ENCODE results near the gene ZCCHC17. TPM values are rescaled to one million over a fixed set of nuclear protein-coding genes. Genes with fewer than 3 reads are reported as not detected.

Gene ZCCHC17
- total RNA-seq, 1 donor from 2014 or later = 17.5 TPM

- ATAC-seq = peak; percentile 88
Measured at GRCh38 chr1:31306278-31306677, 9.4 kb downstream of the ZCCHC17 start.

DNA sequence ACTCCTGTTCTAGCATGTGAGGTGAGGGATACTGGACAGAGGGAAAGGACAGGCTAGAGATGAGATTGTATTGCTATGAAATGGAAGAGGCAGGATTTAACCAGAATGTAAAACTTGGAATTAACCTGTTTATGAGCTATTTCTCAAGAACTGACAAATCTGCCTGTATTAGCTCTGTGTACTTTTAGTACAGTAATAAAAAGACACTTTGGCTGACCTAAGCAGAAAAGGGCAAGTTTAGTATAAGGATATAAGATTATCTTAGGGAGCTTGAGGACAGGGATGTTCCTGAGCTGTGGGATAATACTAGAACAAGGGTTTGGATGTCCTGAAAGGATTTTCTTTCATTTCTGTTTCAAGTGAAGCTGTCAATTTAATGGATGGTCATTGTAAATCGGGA, 11.2 kb downstream of the ZCCHC17 start:
- ATAC-seq = no peak

GRCh38 chr1:31310198-31310597, 13.4 kb downstream of the ZCCHC17 start:
- no peak for ATAC-seq

DNA sequence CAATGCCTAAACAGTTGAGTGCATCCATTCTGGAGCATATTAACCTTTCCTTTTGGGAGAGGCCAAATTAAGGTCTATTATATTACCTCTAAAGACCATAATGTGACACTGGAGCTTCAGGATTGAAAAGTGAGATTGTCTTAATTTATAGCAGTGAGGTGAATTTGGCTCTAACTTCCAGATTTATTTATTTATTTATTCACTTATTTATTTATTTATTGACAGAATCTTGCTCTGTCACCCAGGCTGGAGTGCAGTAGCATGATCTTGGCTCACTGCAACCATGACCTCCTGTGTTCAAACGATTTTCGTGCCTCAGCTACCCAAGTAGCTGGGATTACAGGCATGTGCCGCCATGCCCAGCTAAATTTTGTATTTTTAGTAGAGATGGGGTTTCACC, 19.1 kb downstream of the ZCCHC17 start:
- no peak for ATAC-seq

DNA sequence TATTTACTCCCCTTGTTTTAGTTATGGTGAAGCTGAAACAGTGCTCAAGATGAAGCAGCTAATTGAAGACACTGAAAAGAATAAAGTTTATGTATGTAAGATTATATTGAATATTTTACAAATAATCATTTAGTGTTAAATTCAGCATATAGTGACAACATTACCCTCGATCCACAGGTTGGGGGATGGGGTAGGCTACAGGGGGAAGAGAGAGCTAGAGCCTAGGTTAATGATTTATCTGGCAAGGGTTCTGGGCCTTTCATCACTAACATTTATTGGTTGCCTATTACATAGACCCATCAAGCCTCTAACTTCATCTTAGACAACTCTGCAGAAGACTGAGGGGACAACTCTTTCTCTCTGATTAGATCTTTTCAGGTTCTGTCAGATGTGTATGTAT, 21.3 kb downstream of the ZCCHC17 start:
- ATAC-seq = no peak

- ATAC-seq = no peak
Measured at GRCh38 chr1:31324093-31324492, 27.3 kb downstream of the ZCCHC17 start.

- ATAC-seq = no peak
Measured at GRCh38 chr1:31324992-31325391, 28.2 kb downstream of the ZCCHC17 start.

DNA sequence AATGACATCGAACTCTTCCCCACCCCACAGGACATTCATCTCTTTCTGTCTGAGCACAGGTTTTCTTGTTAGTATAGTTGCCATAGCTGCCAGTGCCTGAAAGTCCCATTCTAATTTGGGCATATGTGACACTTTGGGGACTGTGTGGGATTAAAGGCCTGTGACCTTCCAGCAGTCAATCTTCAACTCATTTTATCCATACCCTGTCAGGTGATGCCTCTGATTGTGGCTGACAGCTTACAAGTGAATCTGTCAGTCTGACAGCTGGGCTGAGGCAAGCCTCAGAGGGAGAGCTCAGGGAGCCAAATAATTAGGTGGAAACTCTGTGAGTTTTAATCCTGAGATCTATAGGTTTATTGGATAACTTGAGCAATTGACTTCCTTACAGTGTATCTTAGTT, 29.6 kb downstream of the ZCCHC17 start:
- ATAC-seq = no peak

DNA sequence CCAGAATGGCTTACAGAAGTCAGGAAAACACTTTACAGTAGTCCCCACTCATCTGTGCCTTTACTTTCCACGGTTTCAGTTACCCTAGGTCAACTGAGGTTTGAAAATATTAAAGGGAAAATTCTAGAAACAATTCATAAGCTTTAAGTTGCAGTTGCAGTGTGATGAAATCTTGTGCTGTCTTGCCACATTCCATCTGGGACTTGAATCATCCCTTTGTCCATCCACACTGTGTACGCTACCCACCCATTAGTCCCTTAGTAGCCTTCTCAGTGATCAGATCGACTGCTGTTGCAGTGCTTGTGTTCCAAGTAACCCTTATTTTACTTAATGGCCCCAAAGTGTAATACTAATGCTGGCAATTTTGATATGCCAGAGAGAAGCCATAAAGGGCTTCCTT, 30.5 kb downstream of the ZCCHC17 start:
- ATAC-seq = peak; percentile 41

- ATAC-seq = peak; percentile 37
Measured at GRCh38 chr1:31335007-31335406, 38.2 kb downstream of the ZCCHC17 start.

- no peak for ATAC-seq
Measured at GRCh38 chr1:31336687-31337467, 40.0 kb downstream of the ZCCHC17 start.

GRCh38 chr1:31344503-31344902, 47.7 kb downstream of the ZCCHC17 start:
- no peak for ATAC-seq

DNA sequence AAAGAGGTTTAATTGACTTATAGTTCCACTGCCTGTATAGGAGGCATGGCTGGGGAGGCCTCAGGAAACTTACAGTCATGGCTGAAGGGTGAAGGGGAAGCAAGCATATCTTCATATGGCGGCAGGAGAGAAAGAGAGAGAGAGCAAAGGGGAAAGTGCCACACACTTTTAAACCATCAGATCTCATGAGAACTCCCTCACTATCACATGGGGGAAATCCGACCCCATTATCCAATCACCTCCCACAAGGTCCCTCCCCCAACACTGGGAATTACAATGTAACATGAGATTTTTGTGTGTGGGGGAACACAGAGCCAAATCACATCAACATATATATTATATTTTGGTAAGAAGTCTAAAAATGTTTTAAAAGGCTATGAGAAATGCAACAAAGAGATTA, 48.8 kb downstream of the ZCCHC17 start:
- no peak for ATAC-seq

GRCh38 chr1:31346785-31347184, 50.0 kb downstream of the ZCCHC17 start:
- no peak for ATAC-seq

GRCh38 chr1:31348449-31348848, 51.6 kb downstream of the ZCCHC17 start:
- no peak for ATAC-seq

DNA sequence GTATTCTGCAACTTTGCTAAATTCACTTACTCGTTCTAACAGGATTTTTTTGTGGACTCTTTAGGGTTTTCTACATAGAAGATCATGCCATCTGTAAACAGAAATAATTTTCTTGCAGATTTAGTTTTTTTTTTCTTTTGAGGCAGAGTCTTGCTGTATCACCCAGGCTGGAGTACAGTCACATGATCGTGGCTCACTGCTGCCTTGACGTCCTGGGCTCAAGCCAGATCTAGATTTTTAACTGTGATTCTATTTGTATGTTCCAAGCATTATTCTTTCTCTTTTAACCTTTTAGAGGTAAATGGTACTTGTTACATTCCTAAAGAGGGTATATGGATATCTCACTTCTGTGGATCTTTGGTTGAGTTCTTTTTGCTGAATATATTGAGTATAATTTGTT, 57.5 kb downstream of the ZCCHC17 start:
- ATAC-seq = no peak

DNA sequence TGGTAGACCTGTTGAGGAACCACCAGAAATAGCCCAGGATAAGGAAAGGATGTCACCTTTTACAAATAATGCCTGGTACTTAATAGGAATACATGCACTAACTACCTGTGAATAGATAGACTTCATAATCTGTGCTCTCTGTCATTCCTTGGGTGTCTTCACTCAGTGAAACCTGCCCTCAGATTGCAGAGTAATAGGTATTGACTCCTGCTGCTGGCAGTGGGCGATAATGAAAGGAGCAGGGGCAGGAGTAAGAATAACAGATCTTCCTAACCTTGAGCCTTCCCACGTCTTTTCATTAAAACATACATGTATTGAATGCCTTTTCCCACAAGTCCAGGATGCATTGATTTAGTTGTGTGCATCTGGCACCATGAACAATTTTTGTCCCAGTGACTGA, 59.6 kb downstream of the ZCCHC17 start:
- no peak for ATAC-seq

DNA sequence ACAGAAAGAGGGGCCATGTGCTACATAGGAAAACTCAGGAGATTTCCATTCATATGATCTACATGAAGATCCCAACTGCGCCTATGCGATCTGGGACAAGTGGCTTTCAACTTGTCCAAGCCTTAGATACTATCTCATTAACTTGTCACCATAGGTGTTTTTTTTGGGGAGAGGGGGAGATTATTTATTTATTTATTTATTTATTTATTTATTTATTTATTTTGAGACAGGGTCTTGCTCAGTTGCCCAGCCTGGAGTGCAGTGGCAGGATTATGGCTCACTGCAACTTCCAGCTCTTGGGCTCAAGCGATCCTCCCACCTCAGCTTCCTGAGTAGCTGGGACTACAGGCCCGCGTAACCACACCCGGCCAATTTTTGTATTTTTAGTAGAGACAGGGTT, 64.8 kb downstream of the ZCCHC17 start:
- no peak for ATAC-seq

DNA sequence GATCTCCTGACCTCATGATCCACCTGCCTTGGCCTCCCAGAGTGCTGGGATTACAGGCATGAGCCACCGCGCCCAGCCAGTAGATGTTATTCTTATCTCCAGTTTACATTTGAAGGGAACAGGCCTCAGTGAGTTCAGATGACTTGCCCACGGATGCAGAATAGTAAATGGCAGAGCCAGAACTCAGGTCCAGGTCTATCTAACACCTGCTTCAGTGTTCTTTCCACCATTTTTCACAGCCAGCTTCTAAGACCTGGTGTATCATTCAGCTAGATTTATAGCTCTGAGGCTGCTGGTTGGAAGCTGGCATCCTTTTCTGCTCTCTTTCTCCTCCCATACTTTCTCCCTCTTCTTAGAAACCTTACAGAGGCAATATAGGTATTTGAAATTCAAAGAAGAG, 65.2 kb downstream of the ZCCHC17 start:
- no peak for ATAC-seq

GRCh38 chr1:31364561-31365250, 67.9 kb downstream of the ZCCHC17 start:
- ATAC-seq = no peak

- no peak for ATAC-seq
Measured at GRCh38 chr1:31366796-31367195, 70.0 kb downstream of the ZCCHC17 start.

DNA sequence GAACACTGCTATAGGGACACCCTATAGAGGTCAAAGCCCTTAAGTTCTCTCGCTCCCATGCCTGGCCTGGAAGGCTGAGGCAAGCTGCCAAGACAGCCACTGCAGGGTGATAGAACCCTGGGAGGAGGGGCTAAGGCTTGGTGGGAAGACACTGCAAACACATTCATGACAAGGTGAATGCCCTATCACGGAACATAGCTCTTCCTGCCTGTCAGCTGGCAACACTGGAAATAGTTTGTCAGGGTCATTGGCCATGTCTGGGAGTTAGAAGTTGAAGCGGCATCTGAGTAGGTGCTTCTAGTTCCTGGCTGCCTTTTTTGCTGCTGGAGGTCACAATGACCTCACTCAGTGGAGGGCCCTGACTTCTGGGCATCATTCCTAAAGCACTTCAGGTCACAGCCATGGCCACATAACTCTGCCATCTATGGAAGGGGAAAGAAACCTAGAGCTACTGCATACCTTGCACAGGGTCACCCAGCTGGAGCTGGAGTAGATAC, 71.8 kb downstream of the ZCCHC17 start:
- no peak for ATAC-seq

DNA sequence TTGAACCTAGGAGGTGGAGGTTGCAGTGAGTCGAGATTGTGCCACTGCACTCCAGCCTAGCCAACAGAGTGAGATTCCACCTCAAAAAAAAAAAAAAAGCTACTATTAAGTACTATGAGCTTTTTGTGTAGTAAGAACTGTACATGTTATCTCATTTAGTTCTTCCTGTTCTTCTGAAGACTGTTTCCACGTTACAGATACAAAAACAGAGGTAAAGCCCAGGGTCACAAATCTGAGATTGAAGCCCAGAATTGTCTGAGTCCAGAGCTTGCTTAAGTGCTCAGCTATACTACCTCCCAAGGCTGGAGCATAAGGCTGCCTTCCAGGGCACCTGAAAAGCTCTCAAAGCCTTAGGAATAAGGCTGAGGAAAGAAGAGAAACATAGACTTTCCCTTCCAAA, 73.2 kb downstream of the ZCCHC17 start:
- ATAC-seq = no peak

GRCh38 chr1:31370565-31370964, 73.7 kb downstream of the ZCCHC17 start:
- no peak for ATAC-seq
